ENCODE results near the gene SH2D4B. TPM values are rescaled to one million over a fixed set of nuclear protein-coding genes. Genes with fewer than 3 reads are reported as not detected.

The SH2D4B gene
- total and polyA plus RNA-seq, 2 donors (not counting 3 experiments of a cell fraction or from before 2014, with no cell fraction given), result not detected

- Histone ChIP-seq H3K27me3 (ENCODE audit: control insufficient read depth in 2 of 2, insufficient read depth in 2 of 2, low read length in 2 of 2) (no peaks in the 10 kb centered on the region), H3K36me3 (ENCODE audit: control insufficient read depth in 2 of 2, extremely low read depth in 1 of 2, insufficient read depth in 2 of 2, low read length in 2 of 2) (peaks cover 0 to 3% of the 10 kb centered on the region in 2 experiments), H3K9me3 (replicated peaks; ENCODE audit: control insufficient read depth, insufficient read depth, low read length) (no peaks in the 10 kb centered on the region), H3K79me2 (ENCODE audit: control insufficient read depth, insufficient read depth, low read length) (peaks cover 85% of the 10 kb centered on the region), H2AFZ (ENCODE audit: low read depth, low read length) (no peak overlapping the region), H3K9me1 (replicated peaks; ENCODE audit: control insufficient read depth, extremely low read depth, insufficient read depth, low read length) (no peaks in the 10 kb centered on the region), H3K4me1 (ENCODE audit: control insufficient read depth, extremely low read depth, insufficient read depth, low read length) (peaks cover 96% of the 10 kb centered on the region), H3K9ac (replicated peaks; ENCODE audit: extremely low read depth, insufficient read depth, low read length) (no peak overlapping the region), H4K20me1 (replicated peaks; ENCODE audit: control insufficient read depth, extremely low read depth, insufficient read depth, low read length) (no peaks in the 10 kb centered on the region), H3K4me3 (replicated peaks in 1 of 3; ENCODE audit: insufficient read depth in 1 of 3, low read depth in 1 of 3, low read length in 3 of 3) (no peak overlapping the region), H3K4me2 (ENCODE audit: insufficient read depth, low read length) (no peak overlapping the region), H3K27ac (ENCODE audit: insufficient read depth, low read depth, low read length) (peak overlapping the region; percentile 96)
- intact Hi-C loops (cut with micrococcal nuclease), result no loop called here
- POLR2A ChIA-PET, result interaction anchor here (0.6 to 1.1 kb wide), 2 partner anchors 49 to 91 kb away, joined by 3 read pairs; no protein-coding TSS in a partner anchor
- no peak for TF ChIP-seq MAX (IDR thresholded peaks at IDR 0.05; ENCODE audit: insufficient read depth, insufficient read length)
- no peak for DNase-seq (ENCODE audit: low read depth, low spot score)
- dilution Hi-C loops (cut with MboI; ENCODE audit: extremely low pct_ligation_motif_present, low sequenced_read_pairs), result no loop called here
- BruUV-seq (replicated peaks), result no TSS peak
- FAIRE-seq, result peak; percentile 35
- CTCF ChIA-PET, result interaction anchor here (0.7 to 21.9 kb wide), 3 partner anchors 8 to 42 kb away, joined by 3 to 1118 read pairs (median 14); partner anchors contain the start of gene TSPAN14
Measured at GRCh38 chr10:80501913-80502521, 35.7 kb upstream of the SH2D4B start.

DNA sequence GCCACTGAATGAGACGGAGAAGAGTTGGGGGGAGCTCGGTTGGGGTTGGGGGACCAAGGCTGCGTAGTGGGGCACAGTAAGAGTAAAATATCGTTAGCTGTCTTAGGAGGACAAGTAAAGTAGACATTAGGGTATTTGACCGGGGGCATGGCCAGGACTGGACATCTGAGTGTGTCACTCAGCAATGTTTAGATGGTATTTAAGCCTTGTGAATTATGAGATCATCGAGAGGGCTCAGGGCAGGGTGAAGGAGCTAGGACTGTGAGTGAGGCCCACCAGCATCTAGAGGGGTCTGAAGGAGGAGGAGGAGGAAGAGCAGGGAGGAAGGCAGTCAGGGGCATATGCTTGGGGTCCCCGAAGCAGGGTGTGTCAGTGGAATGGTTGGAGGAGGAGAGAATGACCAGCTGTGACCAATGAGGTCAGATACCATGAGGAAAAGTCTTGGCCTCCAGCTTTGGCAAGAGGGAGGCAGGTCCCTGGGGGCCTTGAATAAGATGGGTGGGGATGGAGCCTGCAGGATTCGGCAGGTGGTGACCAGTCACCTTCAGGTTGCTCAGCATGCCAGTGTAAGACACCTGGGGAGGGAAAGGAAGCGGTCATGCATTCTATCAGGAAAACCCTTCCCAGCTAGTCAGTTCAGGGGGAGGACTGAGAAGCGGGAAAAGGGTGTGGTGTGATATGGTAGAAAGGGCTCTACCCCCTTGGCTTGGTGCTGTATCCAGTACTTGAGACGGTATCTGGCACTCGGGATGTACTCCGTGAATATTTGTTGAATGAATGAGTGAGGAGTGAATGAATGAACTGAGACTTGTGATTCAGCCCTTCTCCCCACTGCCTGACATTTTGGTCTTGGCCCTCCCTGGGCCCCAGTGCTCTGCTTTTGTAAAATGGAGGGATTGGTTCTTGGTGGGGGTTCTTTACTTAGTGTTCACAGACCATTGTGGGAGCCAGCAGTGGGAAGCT lies 34.8 kb upstream of the SH2D4B start:
- H3K79me2 ChIP-seq (ENCODE audit: control insufficient read depth, insufficient read depth, low read length), result peaks cover 82% of the 10 kb centered on the region
- H3K4me2 ChIP-seq (ENCODE audit: insufficient read depth, low read length), result no peak overlapping the region
- no peaks in the 10 kb centered on the region for H3K27me3 ChIP-seq (ENCODE audit: control insufficient read depth in 2 of 2, insufficient read depth in 2 of 2, low read length in 2 of 2)
- POLR2A ChIA-PET, result interaction anchor here (0.6 kb wide), 2 partner anchors 26 to 92 kb away, joined by 3 to 5 read pairs; no protein-coding TSS in a partner anchor
- H4K20me1 ChIP-seq (replicated peaks; ENCODE audit: control insufficient read depth, extremely low read depth, insufficient read depth, low read length), result no peaks in the 10 kb centered on the region
- H3K4me3 ChIP-seq (replicated peaks in 1 of 3; ENCODE audit: insufficient read depth in 1 of 3, low read depth in 1 of 3, low read length in 3 of 3), result no peak overlapping the region
- H3K27ac ChIP-seq (ENCODE audit: insufficient read depth, low read depth, low read length), result peak overlapping the region; percentile 96
- H3K9me3 ChIP-seq (replicated peaks; ENCODE audit: control insufficient read depth, insufficient read depth, low read length), result no peaks in the 10 kb centered on the region
- CTCF ChIA-PET, result interaction anchor here (1.1 to 21.9 kb wide), 3 partner anchors 13 to 89 kb away, joined by 3 to 1118 read pairs (median 7); partner anchors contain the start of gene TSPAN14
- no peak overlapping the region for H2AFZ ChIP-seq (ENCODE audit: low read depth, low read length)
- no peak overlapping the region for H3K9ac ChIP-seq (replicated peaks; ENCODE audit: extremely low read depth, insufficient read depth, low read length)
- no TSS peak for BruUV-seq (replicated peaks)
- H3K36me3 ChIP-seq (ENCODE audit: control insufficient read depth in 2 of 2, extremely low read depth in 1 of 2, insufficient read depth in 2 of 2, low read length in 2 of 2), result peaks cover 0 to 4% of the 10 kb centered on the region in 2 experiments
- DNase-seq (ENCODE audit: low read depth, low spot score), result no peak
- peak; percentile 21 for TF ChIP-seq POLR2AphosphoS5 (IDR thresholded peaks at IDR 0.05; ENCODE audit: insufficient read depth, low read depth, low read length)
- no peak for TF ChIP-seq EZH2 (IDR thresholded peaks at IDR 0.05; ENCODE audit: borderline replicate concordance, low read depth, low read length, severe bottlenecking)
- TF ChIP-seq CTCF (IDR thresholded peaks at IDR 0.05; ENCODE audit: extremely low read depth in 1 of 2, insufficient read depth in 1 of 2, low read depth in 1 of 2, low read length in 2 of 2), result no peak
- no peak for TF ChIP-seq POLR2A (IDR thresholded peaks at IDR 0.05; ENCODE audit: low read depth, low read length)
- dilution Hi-C loops (cut with MboI; ENCODE audit: extremely low pct_ligation_motif_present, low sequenced_read_pairs) (no loop called here), intact Hi-C loops (cut with micrococcal nuclease) (no loop called here)
- no peaks in the 10 kb centered on the region for H3K9me1 ChIP-seq (replicated peaks; ENCODE audit: control insufficient read depth, extremely low read depth, insufficient read depth, low read length)
- no peak for FAIRE-seq
- peaks cover 96% of the 10 kb centered on the region for H3K4me1 ChIP-seq (ENCODE audit: control insufficient read depth, extremely low read depth, insufficient read depth, low read length)

Data from endothelial cell of umbilical vein (primary cell).